ENCODE data around the gene IL1RAPL1. TPM values are rescaled to one million over a fixed set of nuclear protein-coding genes. Genes with fewer than 3 reads are reported as not detected.

Gene IL1RAPL1
- polyA plus RNA-seq, 1 of the 3 experiments (the other 2 are of a cell fraction), result 2.8 TPM

DNA sequence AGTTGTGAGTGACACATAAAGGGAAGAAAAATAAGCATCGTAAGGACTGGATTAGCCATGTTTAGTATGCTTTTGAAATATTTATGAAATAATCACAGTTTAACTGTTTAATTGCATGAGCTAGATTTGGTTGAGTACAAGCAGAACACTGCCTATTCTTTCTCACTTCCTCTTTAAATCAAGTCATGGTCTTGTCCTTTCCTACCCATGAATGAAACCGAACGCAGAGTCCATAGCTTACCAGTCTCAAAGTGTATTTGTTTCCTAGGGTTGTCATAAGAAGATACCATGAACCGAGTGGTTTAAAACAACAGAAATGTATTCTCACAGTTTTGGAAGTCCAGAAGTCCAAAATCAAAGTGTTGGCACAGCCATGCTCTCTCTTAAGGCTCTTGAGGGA lies 944.1 kb downstream of the IL1RAPL1 start (continued):
- TF ChIP-seq, protein P1, sequence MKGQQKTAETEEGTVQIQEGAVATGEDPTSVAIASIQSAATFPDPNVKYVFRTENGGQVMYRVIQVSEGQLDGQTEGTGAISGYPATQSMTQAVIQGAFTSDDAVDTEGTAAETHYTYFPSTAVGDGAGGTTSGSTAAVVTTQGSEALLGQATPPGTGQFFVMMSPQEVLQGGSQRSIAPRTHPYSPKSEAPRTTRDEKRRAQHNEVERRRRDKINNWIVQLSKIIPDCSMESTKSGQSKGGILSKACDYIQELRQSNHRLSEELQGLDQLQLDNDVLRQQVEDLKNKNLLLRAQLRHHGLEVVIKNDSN (IDR thresholded peaks at IDR 0.05; ENCODE audit: borderline replicate concordance, low read depth), result no peak
- TF ChIP-seq GATA2 (CRISPR knock-in tag; IDR thresholded peaks at IDR 0.05), result no peak
- TF ChIP-seq PBX3 (IDR thresholded peaks at IDR 0.05), result no peak
- no peak for TF ChIP-seq USF2 (IDR thresholded peaks at IDR 0.05; ENCODE audit: borderline replicate concordance, low read depth, low read length)
- TF ChIP-seq TEAD4 (IDR thresholded peaks at IDR 0.05; ENCODE audit: borderline replicate concordance, insufficient read depth), result no peak

DNA sequence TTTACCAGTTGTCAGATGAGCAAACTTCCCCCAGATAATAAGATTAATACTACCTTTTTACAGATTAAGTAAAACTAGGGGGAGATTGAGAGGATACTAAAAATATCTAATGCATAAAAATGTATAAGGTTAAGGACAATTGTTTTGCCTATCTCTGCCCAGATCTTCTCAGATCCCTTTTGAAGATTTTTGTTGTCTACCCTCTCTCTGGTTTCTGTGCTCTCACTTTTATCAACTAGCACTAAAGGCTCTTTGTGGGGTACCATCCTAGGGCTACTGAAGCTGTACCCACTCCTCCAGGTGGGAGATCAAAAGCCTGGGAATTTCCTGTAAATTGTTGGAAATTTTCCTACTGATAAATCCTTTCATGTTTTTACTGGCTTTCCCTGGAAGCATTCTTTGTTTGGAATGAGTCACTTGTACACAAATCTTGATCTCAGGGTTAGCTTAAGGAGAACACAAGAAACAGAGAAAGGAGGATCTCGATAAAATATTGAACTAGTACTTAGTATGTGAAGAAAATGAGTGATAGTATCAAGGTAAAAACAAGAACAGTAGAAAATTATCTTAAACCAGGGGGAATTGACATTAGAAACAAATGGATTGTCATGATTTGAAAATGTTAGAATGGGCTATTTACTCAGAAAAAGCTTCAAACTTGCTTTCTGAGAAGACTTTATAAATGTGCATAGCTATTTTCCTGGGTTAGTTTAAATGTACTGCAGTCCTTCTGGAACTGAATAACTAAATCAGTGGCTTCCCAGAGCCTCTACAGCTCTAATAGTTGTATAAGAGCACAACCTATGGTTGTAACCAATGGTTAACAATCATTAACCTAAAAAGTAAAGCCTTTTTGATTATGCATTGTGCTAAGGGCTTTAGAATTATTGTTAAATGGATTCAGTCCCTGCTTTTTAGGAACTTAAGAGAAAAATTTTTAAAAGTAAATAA lies 948.2 kb downstream of the IL1RAPL1 start:
- H3K36me3 ChIP-seq (replicated peaks in 1 of 2; ENCODE audit: control insufficient read depth in 1 of 2, insufficient read depth in 2 of 2, low read length in 1 of 2), result no peaks in the 10 kb centered on the region
- H3K9me2 ChIP-seq, result no peaks in the 10 kb centered on the region
- no peak overlapping the region for H3K4me3 ChIP-seq (ENCODE audit: low read depth in 2 of 2, low read length in 1 of 2)
- no peak overlapping the region for H3K9ac ChIP-seq
- CTCF ChIA-PET, result no interaction called here
- no peaks in the 10 kb centered on the region for H3K79me2 ChIP-seq (ENCODE audit: insufficient read depth)
- no peaks in the 10 kb centered on the region; a peak in 1 of 4 replicates for H3K4me1 ChIP-seq (ENCODE audit: control insufficient read depth in 1 of 2, insufficient read depth in 2 of 2, low read depth in 1 of 2, low read length in 1 of 2)
- no peaks in the 10 kb centered on the region for H3K27me3 ChIP-seq (ENCODE audit: insufficient read depth)
- no peaks in the 10 kb centered on the region for H4K20me1 ChIP-seq (ENCODE audit: insufficient read depth)
- no peaks in the 10 kb centered on the region for H3K9me3 ChIP-seq
- 7% methylated on average over 1 of the region's 1 CpG for WGBS (ENCODE audit: low lambda C conversion rate)
- no peak overlapping the region for H3K4me2 ChIP-seq
- DNase-seq, result no peak
- no peaks in the 10 kb centered on the region for H3F3A ChIP-seq (replicated peaks; ENCODE audit: insufficient read depth)
- TF ChIP-seq JUND (IDR thresholded peaks at IDR 0.05) (0 out of 2 replicates have a peak, but pooled peaks have one; percentile 21), RFX5 (IDR thresholded peaks at IDR 0.05; ENCODE audit: low read length) (no peak), FOSL2 (IDR thresholded peaks at IDR 0.05; ENCODE audit: borderline replicate concordance, low read depth) (peak; percentile 40; the same call in 1 of the 2 replicates)
- peak overlapping the region; percentile 27 for H2AFZ ChIP-seq (ENCODE audit: low read depth)
- H3K27ac ChIP-seq (ENCODE audit: low read depth in 2 of 2, low read length in 1 of 2), result peak overlapping the region in 1 of 2 experiments; percentile 7; a peak in 1 of 4 replicates
- POLR2A ChIA-PET, result no interaction called here

GRCh38 chrX:29541038-29541437 lies 953.8 kb downstream of the IL1RAPL1 start:
- TF ChIP-seq, protein P2, sequence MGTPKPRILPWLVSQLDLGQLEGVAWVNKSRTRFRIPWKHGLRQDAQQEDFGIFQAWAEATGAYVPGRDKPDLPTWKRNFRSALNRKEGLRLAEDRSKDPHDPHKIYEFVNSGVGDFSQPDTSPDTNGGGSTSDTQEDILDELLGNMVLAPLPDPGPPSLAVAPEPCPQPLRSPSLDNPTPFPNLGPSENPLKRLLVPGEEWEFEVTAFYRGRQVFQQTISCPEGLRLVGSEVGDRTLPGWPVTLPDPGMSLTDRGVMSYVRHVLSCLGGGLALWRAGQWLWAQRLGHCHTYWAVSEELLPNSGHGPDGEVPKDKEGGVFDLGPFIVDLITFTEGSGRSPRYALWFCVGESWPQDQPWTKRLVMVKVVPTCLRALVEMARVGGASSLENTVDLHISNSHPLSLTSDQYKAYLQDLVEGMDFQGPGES (IDR thresholded peaks at IDR 0.05; ENCODE audit: low read depth, low read length), result no peak
- TF ChIP-seq YY1 (IDR thresholded peaks at IDR 0.05; ENCODE audit: low read depth) (no peak), JUND (IDR thresholded peaks at IDR 0.05) (no peak), SIN3A (IDR thresholded peaks at IDR 0.05; ENCODE audit: borderline replicate concordance, low read depth, low read length) (no peak)
- no peaks in the 10 kb centered on the region for H3F3A ChIP-seq (replicated peaks; ENCODE audit: insufficient read depth)
- no peaks in the 10 kb centered on the region for H3K79me2 ChIP-seq (ENCODE audit: insufficient read depth)
- H3K9me3 ChIP-seq, result no peaks in the 10 kb centered on the region
- H3K27ac ChIP-seq (ENCODE audit: low read depth in 2 of 2, low read length in 1 of 2), result no peak overlapping the region
- POLR2A ChIA-PET, result no interaction called here
- H3K4me1 ChIP-seq (ENCODE audit: control insufficient read depth in 1 of 2, insufficient read depth in 2 of 2, low read depth in 1 of 2, low read length in 1 of 2), result no peaks in the 10 kb centered on the region; a peak in 1 of 4 replicates
- no peak overlapping the region for H3K4me3 ChIP-seq (ENCODE audit: low read depth in 2 of 2, low read length in 1 of 2)
- no peak overlapping the region for H2AFZ ChIP-seq (ENCODE audit: low read depth)
- no peak for DNase-seq
- H3K9me2 ChIP-seq, result no peaks in the 10 kb centered on the region
- no peaks in the 10 kb centered on the region for H4K20me1 ChIP-seq (ENCODE audit: insufficient read depth)
- CTCF ChIA-PET, result no interaction called here
- WGBS (ENCODE audit: low lambda C conversion rate), result 42% methylated on average over 3 of the region's 3 CpGs
- no peak overlapping the region for H3K9ac ChIP-seq
- H3K4me2 ChIP-seq, result no peak overlapping the region
- no peaks in the 10 kb centered on the region for H3K36me3 ChIP-seq (replicated peaks in 1 of 2; ENCODE audit: control insufficient read depth in 1 of 2, insufficient read depth in 2 of 2, low read length in 1 of 2)
- no peaks in the 10 kb centered on the region for H3K27me3 ChIP-seq (ENCODE audit: insufficient read depth)

All from SK-N-SH (cell line).